ENCODE measurements around the gene CDH9.

DNA sequence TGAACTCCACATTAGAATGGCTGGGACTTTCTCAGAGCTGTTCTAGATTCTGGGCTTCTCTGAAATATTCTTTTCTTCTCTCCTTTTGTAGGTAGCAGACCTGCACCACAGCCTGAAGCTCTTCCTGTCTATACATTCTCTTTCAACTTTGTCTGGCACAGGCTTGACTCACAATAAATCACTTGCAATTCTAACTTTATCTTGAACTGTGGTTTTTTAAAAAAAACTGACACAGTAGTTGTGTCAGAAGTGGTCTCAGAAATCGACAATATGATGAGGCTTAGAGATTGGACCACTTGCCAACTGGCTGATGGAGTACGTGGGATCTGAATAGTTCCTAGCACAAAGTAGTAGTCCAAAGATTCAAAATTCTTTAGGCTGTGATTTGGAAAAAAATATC, 24.1 kb upstream of the CDH9 start:
- TF ChIP-seq CTCF (IDR thresholded peaks at IDR 0.05; ENCODE audit: borderline replicate concordance, extremely low read depth, low read length, poor library complexity, severe bottlenecking) (no peak), EZH2 (IDR thresholded peaks at IDR 0.05; ENCODE audit: borderline replicate concordance, low read depth, low read length, severe bottlenecking) (no peak)

Data from DND-41 (cell line).